Naive thymus-derived CD4-positive, alpha-beta T cell (primary cell): ENCODE data around the gene AP5S1. TPM values are rescaled to one million over a fixed set of nuclear protein-coding genes. Genes with fewer than 3 reads are reported as not detected.

Experiments
- ATAC-seq: fragments of 150-1000 bp; cut with Tn5 transposase; 2 replicates; pipeline ENCODE4 v1.10.0; 2021; ENCODE audit warnings: mild to moderate bottlenecking, moderate library complexity
- CTCF ChIA-PET: fragments of 350-600 bp; sonication (Branson Sonifier 250); formaldehyde crosslinking; loops from one replicate; lab custom pipeline; 2021; ENCODE audit warnings: antibody characterized with exemption; lab: Charles Lee
- POLR2A ChIA-PET: fragments of 350-600 bp; sonication (Branson Sonifier 250); formaldehyde crosslinking; loops from one replicate; lab custom pipeline; 2021; ENCODE audit warnings: antibody characterized with exemption, inconsistent platforms; lab: Charles Lee
- DNase-seq, 9 donors: peaks; one replicate each; pipeline versions ENCODE4 v3.0.0 to v3.0.0-alpha.2; 2020 to 2022; ENCODE audit warnings: mixed read lengths in 1 of 9
- H3K27ac ChIP-seq: one replicate; pipeline ENCODE4 v1.7.0; 2013; ENCODE audit warnings: mild to moderate bottlenecking, low read depth, low read length, moderate library complexity
- H3K27me3 ChIP-seq, 2 donors: one replicate each; pipeline ENCODE4 v1.7.0; 2013; ENCODE audit warnings: low read length in 2 of 2, mild to moderate bottlenecking in 2 of 2, moderate library complexity in 2 of 2; ENCODE audit not compliant: control insufficient read depth in 2 of 2, insufficient read depth in 2 of 2
- H3K36me3 ChIP-seq, 3 experiments: 1 replicate in 2 of 3; 2 replicates in 1 of 3; pipeline ENCODE4 v1.7.0; 2013; ENCODE audit warnings: low read length in 3 of 3, mild to moderate bottlenecking in 3 of 3, moderate library complexity in 1 of 3; ENCODE audit not compliant: insufficient read depth in 3 of 3, control insufficient read depth in 2 of 3
- H3K4me1 ChIP-seq, 2 donors: one replicate each; pipeline ENCODE4 v1.7.0; 2013; ENCODE audit warnings: low read length in 2 of 2, mild to moderate bottlenecking in 2 of 2, moderate library complexity in 1 of 2; ENCODE audit not compliant: control insufficient read depth in 2 of 2, insufficient read depth in 2 of 2
- H3K4me3 ChIP-seq: 2 replicates; pipeline ENCODE4 v1.7.0; 2013; ENCODE audit warnings: mild to moderate bottlenecking, low read length
- H3K9me3 ChIP-seq, 3 experiments: 1 replicate in 2 of 3; 2 replicates in 1 of 3; pipeline ENCODE4 v1.7.0; 2013; ENCODE audit warnings: low read length in 3 of 3; ENCODE audit not compliant: control insufficient read depth in 2 of 3
- H3K27ac Mint-ChIP-seq, 9 donors: one replicate each; pipeline ENCODE4 v1.8.0; 2020 to 2022; ENCODE audit warnings: mixed read lengths in 9 of 9, mild to moderate bottlenecking in 8 of 9, moderate library complexity in 5 of 9, inconsistent platforms in 2 of 9
- H3K27me3 Mint-ChIP-seq, 5 donors: one replicate each; pipeline ENCODE4 v1.8.0; 2021 to 2022; ENCODE audit warnings: mixed read lengths in 5 of 5, mild to moderate bottlenecking in 1 of 5
- H3K36me3 Mint-ChIP-seq, 5 donors: one replicate each; pipeline ENCODE4 v1.8.0; 2020 to 2022; ENCODE audit warnings: mixed read lengths in 5 of 5, mild to moderate bottlenecking in 3 of 5, inconsistent platforms in 1 of 5
- H3K4me1 Mint-ChIP-seq, 7 donors: one replicate each; pipeline ENCODE4 v1.8.0; 2020 to 2022; ENCODE audit warnings: mixed read lengths in 7 of 7, mild to moderate bottlenecking in 3 of 7, inconsistent platforms in 1 of 7
- H3K4me3 Mint-ChIP-seq, 10 donors: one replicate each; pipeline ENCODE4 v1.8.0; 2020 to 2022; ENCODE audit warnings: mild to moderate bottlenecking in 10 of 10, mixed read lengths in 10 of 10, moderate library complexity in 6 of 10, inconsistent platforms in 2 of 10
- H3K9me3 Mint-ChIP-seq, 11 donors: one replicate each; pipeline ENCODE4 v1.8.0; 2020 to 2022; ENCODE audit warnings: mixed read lengths in 11 of 11, mild to moderate bottlenecking in 4 of 11, inconsistent platforms in 1 of 11, moderate library complexity in 1 of 11
- intact Hi-C, 2 donors: fragments of 100-400 bp; cut with micrococcal nuclease; formaldehyde crosslinking; loops; one replicate each; pipeline ENCODE4 v1.15.1; 2023
- polyA plus RNA-seq, 2 donors: library from polyadenylated mRNA; unstranded; fragments of 300-500 nt; fragmentation: Illumina TruSeq; gene quantifications; one replicate each; pipeline ENCODE4 v1.2.3, GENCODE V29; 2021
- total RNA-seq, 6 experiments: library from RNA in 5 of 6; stranded (reverse) in 5 of 6; gene quantifications; 1 replicate in 5 of 6; 2 replicates in 1 of 6; pipeline ENCODE4 v1.2.3 and lab custom pipeline; 2021 to 2026

Gene AP5S1
- total and polyA plus RNA-seq, 7 experiments from 2014 or later, result 7.9 to 25.9 (median 12.3) TPM

DNA sequence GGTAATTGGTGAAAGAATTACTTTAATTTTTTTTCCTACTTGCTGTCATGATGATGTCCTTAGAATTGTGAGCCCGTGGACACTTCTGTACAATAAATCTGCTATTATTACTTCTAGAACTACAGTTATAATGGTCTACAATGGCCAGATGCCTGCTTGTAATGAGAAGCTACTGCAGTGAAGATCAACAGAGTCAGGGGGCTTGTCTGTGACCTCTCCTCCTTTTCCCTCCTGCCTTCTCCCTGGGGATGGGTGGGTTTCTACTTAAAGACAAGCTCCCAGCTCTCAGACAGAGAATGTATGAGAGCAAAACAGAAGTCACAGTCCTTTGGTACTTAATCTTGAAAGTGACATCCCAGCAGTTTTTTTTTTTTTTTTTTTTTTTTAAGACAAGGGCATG lies 55.7 kb downstream of the AP5S1 start:
- H3K27me3 ChIP-seq, result no peaks in the 10 kb centered on the region
- peaks cover 0 to 33% (median 0%) of the 10 kb centered on the region in 3 experiments for H3K36me3 ChIP-seq
- intact Hi-C loops, result no loop called here
- ATAC-seq (no peak), DNase-seq (no peak)
- CTCF ChIA-PET, result interaction anchor here (0.7 kb wide), 1 partner anchor 208 kb away, joined by 3 read pairs; no protein-coding TSS in a partner anchor
- H3K9me3 ChIP-seq, result no peaks in the 10 kb centered on the region
- Mint-ChIP-seq H3K4me3 (no peak overlapping the region), H3K27ac (peak overlapping the region in 5 of 9 donors; percentile 3 to 65 (median 28)), H3K9me3 (no peaks in the 10 kb centered on the region), H3K4me1 (peaks cover 15 to 33% (median 26%) of the 10 kb centered on the region in 7 donors), H3K36me3 (peaks cover 0 to 28% (median 9%) of the 10 kb centered on the region in 5 donors), H3K27me3 (no peaks in the 10 kb centered on the region)
- H3K4me1 ChIP-seq, result no peaks in the 10 kb centered on the region
- no peak overlapping the region for H3K4me3 ChIP-seq
- POLR2A ChIA-PET, result interaction anchor here (0.6 to 1.2 kb wide), 3 partner anchors 19 to 117 kb away, joined by 3 to 5 read pairs (median 4); no protein-coding TSS in a partner anchor
- H3K27ac ChIP-seq, result no peak overlapping the region

DNA sequence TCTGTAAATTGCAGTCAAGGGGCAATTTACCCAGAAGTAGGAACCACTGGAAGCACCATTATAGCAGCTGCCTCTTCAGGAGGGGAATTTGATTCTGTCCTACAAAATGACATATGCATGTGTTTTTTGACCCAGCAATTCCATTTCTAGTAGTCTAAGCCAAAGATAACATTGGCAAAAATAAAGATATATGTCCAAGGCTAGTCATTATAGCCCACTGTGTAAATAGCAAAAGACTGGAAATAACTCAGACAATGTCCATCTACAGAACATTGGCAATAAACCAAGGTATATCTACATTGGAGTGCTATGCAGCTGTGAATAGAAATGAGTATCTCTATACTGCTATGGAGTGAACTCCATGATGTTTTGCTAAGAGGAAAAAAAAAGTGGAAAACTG lies 56.3 kb downstream of the AP5S1 start:
- Mint-ChIP-seq H3K9me3 (no peaks in the 10 kb centered on the region), H3K27me3 (no peaks in the 10 kb centered on the region), H3K4me3 (no peak overlapping the region), H3K4me1 (peaks cover 15 to 33% (median 26%) of the 10 kb centered on the region in 7 donors), H3K27ac (no peak overlapping the region), H3K36me3 (peaks cover 0 to 28% (median 9%) of the 10 kb centered on the region in 5 donors)
- Histone ChIP-seq H3K27ac (no peak overlapping the region), H3K4me3 (no peak overlapping the region), H3K9me3 (no peaks in the 10 kb centered on the region), H3K27me3 (no peaks in the 10 kb centered on the region), H3K36me3 (peaks cover 0 to 27% (median 0%) of the 10 kb centered on the region in 3 experiments), H3K4me1 (no peaks in the 10 kb centered on the region)
- no peak for ATAC-seq
- POLR2A ChIA-PET, result interaction anchor here (0.6 to 1.2 kb wide), 3 partner anchors 19 to 129 kb away, joined by 3 to 5 read pairs (median 4); no protein-coding TSS in a partner anchor
- CTCF ChIA-PET, result no interaction called here
- DNase-seq, result no peak
- intact Hi-C loops, result no loop called here

Other genes with a start within 250 kb of the AP5S1 start
- gene GFRA4, start 157.1 kb upstream of the AP5S1 start, total RNA-seq, result not detected
- gene GFRA4, start 157.1 kb upstream of the AP5S1 start, polyA plus RNA-seq, result not detected
- under 1 TPM in 1 of 5 experiments, not detected in 4; 0.20 TPM for gene ADAM33, start 138.5 kb upstream of the AP5S1 start, total RNA-seq
- not detected for gene ADAM33, start 138.5 kb upstream of the AP5S1 start, polyA plus RNA-seq
- gene SIGLEC1, start 107.9 kb upstream of the AP5S1 start, total RNA-seq, result 1 to 10 TPM in 2 of 5 experiments, under 1 TPM in 2, not detected in 1; 0.34 to 2.1 (median 1.1) TPM
- not detected for gene SIGLEC1, start 107.9 kb upstream of the AP5S1 start, polyA plus RNA-seq
- gene HSPA12B, start 87.9 kb upstream of the AP5S1 start, total RNA-seq, result not detected
- gene HSPA12B, start 87.9 kb upstream of the AP5S1 start, polyA plus RNA-seq, result under 1 TPM; 0.09 to 0.20 TPM
- 10 to 100 TPM; 14.0 to 27.4 (median 18.4) TPM for gene ADISSP, start 52.8 kb upstream of the AP5S1 start, total RNA-seq
- gene ADISSP, start 52.8 kb upstream of the AP5S1 start, polyA plus RNA-seq, result 10 to 100 TPM; 20.7 to 21.7 TPM
- under 1 TPM in 3 of 5 experiments, not detected in 2; 0.24 to 0.32 (median 0.29) TPM for gene SPEF1, start 39.1 kb upstream of the AP5S1 start, total RNA-seq
- gene SPEF1, start 39.1 kb upstream of the AP5S1 start, polyA plus RNA-seq, result not detected
- 10 to 100 TPM; 35.3 to 73.6 (median 50.0) TPM for gene CENPB, start 33.8 kb upstream of the AP5S1 start, total RNA-seq
- gene CENPB, start 33.8 kb upstream of the AP5S1 start, polyA plus RNA-seq, result 1 to 10 TPM; 1.3 to 1.8 TPM
- gene CDC25B, start 24.2 kb upstream of the AP5S1 start, total RNA-seq, result 100 to 1,000 TPM; 166 to 392 (median 281) TPM
- gene CDC25B, start 24.2 kb upstream of the AP5S1 start, polyA plus RNA-seq, result 10 to 100 TPM; 37.0 to 45.7 TPM
- 10 to 100 TPM; 23.3 to 49.9 (median 41.5) TPM for gene MAVS, start 26.3 kb downstream of the AP5S1 start, total RNA-seq
- 10 to 100 TPM in 1 of 2 donors, 1 to 10 TPM in 1; 3.5 to 10.1 TPM for gene MAVS, start 26.3 kb downstream of the AP5S1 start, polyA plus RNA-seq
- gene PANK2, start 68.8 kb downstream of the AP5S1 start, total RNA-seq, result 10 to 100 TPM; 42.4 to 69.7 (median 59.1) TPM
- gene PANK2, start 68.8 kb downstream of the AP5S1 start, polyA plus RNA-seq, result 10 to 100 TPM; 39.0 to 46.9 TPM
- 10 to 100 TPM in 4 of 5 experiments, 1 to 10 TPM in 1; 6.8 to 22.5 (median 19.4) TPM for gene RNF24, start 195.0 kb downstream of the AP5S1 start, total RNA-seq
- 10 to 100 TPM in 1 of 2 donors, 1 to 10 TPM in 1; 9.1 to 12.2 TPM for gene RNF24, start 195.0 kb downstream of the AP5S1 start, polyA plus RNA-seq